Stimulated activated CD4-positive, alpha-beta T cell treated with anti-CD3 and anti-CD28 coated beads, Interleukin-2, amount 100 ng/mL, for 48 hours (primary cell): Measurements from ENCODE around the gene ITGB6.

Experiments
- DNase-seq, 2 donors: peaks; one replicate each; pipeline ENCODE4 v3.0.0-alpha.2; 2020

ITGB6 gene

GRCh38 chr2:160077912-160078810, 121.9 kb downstream of the ITGB6 start:
- no peak for DNase-seq

GRCh38 chr2:160076914-160077313, 123.2 kb downstream of the ITGB6 start:
- no peak for DNase-seq

GRCh38 chr2:160076241-160076640, 123.8 kb downstream of the ITGB6 start:
- DNase-seq = no peak

GRCh38 chr2:160075171-160075570, 124.9 kb downstream of the ITGB6 start:
- DNase-seq = no peak

- DNase-seq = no peak
These were observed 126.7 kb downstream of the ITGB6 start for GRCh38 chr2:160073284-160073888.

- DNase-seq = no peak
These were observed 131.2 kb downstream of the ITGB6 start for GRCh38 chr2:160068906-160069305.

GRCh38 chr2:160064916-160065315, 135.2 kb downstream of the ITGB6 start:
- no peak for DNase-seq

- no peak for DNase-seq
These were observed 136.0 kb downstream of the ITGB6 start for GRCh38 chr2:160063879-160064612.

GRCh38 chr2:160063271-160063670, 136.8 kb downstream of the ITGB6 start:
- DNase-seq = no peak

GRCh38 chr2:160062292-160063005, 137.6 kb downstream of the ITGB6 start, which contains the start of gene PLA2R1:
TSS of gene PLA2R1 (minus strand) at chr2:160062615. CDS start at chr2:160062403, 212 bp downstream.
- no peak for DNase-seq

GRCh38 chr2:160061944-160062291, 138.2 kb downstream of the ITGB6 start:
- DNase-seq = no peak

GRCh38 chr2:160061533-160061932, 138.5 kb downstream of the ITGB6 start:
- DNase-seq = no peak

GRCh38 chr2:160060297-160060696, 139.8 kb downstream of the ITGB6 start:
- DNase-seq = no peak

- DNase-seq = no peak
These were observed 142.7 kb downstream of the ITGB6 start for GRCh38 chr2:160057356-160057755.

- DNase-seq = no peak
These were observed 144.4 kb downstream of the ITGB6 start for GRCh38 chr2:160055726-160056108.

- no peak for DNase-seq
These were observed 144.9 kb downstream of the ITGB6 start for GRCh38 chr2:160054984-160055725.

- no peak for DNase-seq
These were observed 146.1 kb downstream of the ITGB6 start for GRCh38 chr2:160053946-160054345.

GRCh38 chr2:160052531-160052930, 147.5 kb downstream of the ITGB6 start:
- no peak for DNase-seq

- DNase-seq = no peak
These were observed 148.7 kb downstream of the ITGB6 start for GRCh38 chr2:160051371-160051800.

GRCh38 chr2:160050147-160050546, 149.9 kb downstream of the ITGB6 start:
- no peak for DNase-seq
